Measurements from ENCODE around the gene DYRK2.
A peak's percentile ranks its signal among the peaks of the same experiment; 100 is the strongest.

Gene DYRK2

DNA sequence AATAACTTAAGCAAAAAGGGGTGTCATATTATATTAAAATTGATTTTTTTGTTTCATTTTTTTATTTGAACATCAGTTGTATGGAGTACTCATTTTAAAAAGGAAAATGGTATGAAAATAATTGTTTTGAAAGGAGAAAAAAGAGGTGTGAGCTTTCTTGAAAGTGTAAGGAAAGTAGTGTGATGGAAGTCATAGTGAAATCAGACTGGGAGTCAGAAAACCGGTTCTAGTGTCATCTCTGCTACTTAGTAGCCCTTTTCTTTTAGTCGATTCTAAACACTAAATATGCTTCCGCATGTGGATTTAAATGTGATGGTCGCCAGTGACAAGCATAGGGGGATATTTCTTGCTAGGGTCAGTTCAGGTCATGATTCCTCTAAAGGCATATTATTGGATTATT, 1.8 kb upstream of the DYRK2 start:
- DNase-seq (ENCODE audit: low spot score), result no peak

GRCh38 chr12:67647181-67647798, 1.3 kb upstream of the DYRK2 start:
- no peak for DNase-seq (ENCODE audit: low spot score)

GRCh38 chr12:67647799-67648520, 585 bp upstream of the DYRK2 start:
- DNase-seq (ENCODE audit: low spot score), result peak; percentile 91

DNA sequence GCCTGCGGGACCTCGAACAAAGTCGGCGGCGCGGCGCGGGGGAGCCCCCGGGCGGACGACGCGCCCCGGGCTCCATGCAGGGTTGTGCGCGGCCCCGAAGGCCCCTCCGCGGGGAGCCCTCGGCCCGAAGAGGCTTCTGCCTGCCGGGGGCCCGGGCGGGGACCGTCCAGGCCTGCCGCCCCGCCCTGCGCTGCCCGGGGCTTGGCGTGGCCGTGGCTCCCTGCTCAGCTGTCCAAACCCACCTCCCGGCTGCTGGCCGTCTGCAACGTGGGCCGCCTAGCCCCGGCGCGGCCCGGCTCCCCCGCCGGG, 670 bp downstream of the DYRK2 start:
- peak; percentile 16 for DNase-seq (ENCODE audit: low spot score)

- peak; percentile 37 for DNase-seq (ENCODE audit: low spot score)
Observed at GRCh38 chr12:67649570-67650387, 1.2 kb downstream of the DYRK2 start.

DNA sequence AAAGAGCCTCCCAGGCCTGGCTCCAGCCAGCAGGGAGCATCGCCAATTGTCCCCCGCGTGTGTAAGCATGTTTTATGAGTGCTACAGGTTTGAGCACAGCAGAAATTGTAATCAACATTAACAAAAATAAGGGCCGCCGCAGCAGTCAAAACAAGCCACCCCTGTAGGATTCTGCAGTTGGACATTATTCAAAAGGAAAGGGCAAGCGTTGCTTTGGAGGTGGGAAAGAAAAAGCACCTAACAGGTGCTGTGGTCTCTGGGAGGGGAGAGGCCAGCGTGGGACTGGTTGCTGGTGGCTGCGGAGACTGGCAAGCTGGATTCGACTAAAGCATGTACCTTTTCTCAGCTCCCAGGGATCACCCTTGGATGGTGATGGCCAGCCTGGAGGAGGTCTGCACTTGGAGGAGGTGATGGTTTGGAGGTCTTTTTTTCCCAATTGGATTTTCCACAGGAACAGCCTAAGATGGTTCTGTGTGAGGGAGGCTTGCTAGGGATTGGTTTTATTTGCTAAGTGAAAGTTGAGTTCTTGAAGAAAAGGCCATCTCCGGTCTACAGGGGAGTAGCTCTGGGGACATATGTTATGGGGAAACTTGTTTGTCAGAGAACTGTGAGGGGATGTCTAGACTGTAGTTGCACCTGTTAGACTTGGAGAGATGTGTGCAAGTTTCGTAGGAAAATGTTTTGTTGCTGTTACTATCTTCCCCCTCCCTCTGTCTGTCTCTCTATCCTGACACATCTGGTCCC, 2.0 kb downstream of the DYRK2 start:
- DNase-seq (ENCODE audit: low spot score), result peak; percentile 36

- DNase-seq (ENCODE audit: low spot score), result peak; percentile 66
Observed at GRCh38 chr12:67651132-67651695, 2.7 kb downstream of the DYRK2 start.

- DNase-seq (ENCODE audit: low spot score), result no peak
Observed at GRCh38 chr12:67655829-67656228, 7.3 kb downstream of the DYRK2 start.

DNA sequence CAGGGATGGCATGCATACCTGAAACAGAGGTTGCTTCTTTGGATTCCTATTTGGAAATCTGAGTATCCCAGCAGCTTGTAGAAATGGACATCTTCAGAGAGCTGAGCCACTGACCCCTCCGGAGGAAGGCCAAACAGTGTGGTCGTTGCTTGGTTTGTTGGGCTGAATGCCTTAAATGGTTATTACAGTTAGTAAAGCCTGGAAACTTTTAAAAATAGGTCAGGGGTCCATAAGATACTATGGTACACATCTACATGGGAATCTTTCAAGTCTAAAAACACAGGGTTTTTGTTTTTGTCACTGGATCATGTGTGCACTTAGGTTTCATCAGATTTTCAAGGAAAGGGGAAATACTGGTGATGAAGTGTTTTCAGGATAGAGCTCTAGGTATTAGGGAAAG, 7.7 kb downstream of the DYRK2 start:
- DNase-seq (ENCODE audit: low spot score), result no peak

GRCh38 chr12:67658486-67658885, 9.9 kb downstream of the DYRK2 start:
- DNase-seq (ENCODE audit: low spot score), result no peak

GRCh38 chr12:67659292-67659691, 10.7 kb downstream of the DYRK2 start:
- no peak for DNase-seq (ENCODE audit: low spot score)

DNA sequence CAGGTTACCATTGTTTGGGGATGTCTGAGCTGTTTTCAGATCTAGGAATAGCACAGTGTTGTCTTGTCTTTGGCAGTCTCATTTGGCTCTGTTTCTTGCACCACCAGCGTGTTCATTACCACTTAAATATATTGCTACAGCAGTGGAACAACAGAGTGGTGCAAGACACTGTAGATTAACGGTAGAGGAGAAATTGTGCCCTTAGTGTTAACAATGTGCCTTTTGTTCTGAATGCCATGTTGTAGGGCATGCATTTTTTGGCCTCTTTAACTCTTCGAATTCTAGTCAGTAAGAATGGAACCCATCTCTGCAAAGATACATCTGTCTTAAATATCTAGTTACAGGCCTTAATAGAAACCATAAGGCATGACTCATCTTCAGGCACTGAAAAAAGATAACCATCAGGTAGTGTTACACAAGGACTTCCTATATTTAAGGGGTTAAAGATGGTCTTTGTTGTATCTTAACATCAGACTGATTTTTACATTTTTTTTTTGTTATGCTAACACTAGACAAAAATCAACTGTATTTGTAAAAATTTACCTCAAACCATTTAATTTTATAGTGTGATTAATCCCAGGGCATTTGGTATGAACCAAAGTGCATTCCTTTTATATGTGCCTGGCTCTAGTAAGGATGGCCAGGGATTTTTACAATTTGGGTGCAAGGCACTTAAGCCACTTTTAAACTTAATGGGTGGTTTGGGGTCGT, 12.9 kb downstream of the DYRK2 start:
- no peak for DNase-seq (ENCODE audit: low spot score)

- peak; percentile 17 for DNase-seq (ENCODE audit: low spot score)
Observed at GRCh38 chr12:67662910-67663538, 14.5 kb downstream of the DYRK2 start.

DNA sequence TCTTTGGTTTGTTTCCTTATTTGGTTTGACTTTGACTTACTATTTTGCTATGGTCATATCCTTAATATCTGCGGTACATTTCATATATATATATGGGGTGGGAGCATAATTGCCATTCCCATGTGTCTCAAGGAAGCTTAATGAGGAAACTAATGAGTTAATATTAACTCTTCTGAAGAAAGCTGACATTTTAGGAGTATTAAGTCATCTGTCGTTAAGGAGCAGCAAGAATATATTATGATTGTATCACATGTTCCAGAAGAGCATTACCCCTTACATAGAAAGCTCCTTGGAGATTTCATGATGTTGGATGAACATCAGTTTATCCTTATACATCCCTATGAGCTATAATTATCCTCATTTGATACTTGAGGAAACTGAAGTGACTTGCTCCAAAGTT, 15.6 kb downstream of the DYRK2 start:
- no peak for DNase-seq (ENCODE audit: low spot score)

DNA sequence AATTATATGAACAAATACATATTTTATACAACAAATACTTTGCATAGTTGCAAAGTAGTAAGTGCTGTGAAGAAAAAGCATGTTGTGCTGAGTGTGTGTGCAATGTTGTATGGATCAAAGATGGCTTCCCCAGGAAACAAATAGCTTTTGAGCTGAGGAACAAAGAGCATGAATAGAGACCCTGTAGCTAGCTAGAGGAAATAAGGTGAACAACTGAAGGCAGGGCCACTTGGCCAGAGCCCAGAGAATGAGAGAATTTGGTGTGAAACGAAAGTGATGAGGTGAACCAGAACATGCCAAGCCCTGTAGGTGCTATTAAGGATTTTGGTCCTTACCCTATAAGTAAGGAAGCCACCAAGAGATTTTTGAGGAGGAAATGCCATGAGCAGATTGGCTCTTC, 17.1 kb downstream of the DYRK2 start:
- no peak for DNase-seq (ENCODE audit: low spot score)

- no peak for DNase-seq (ENCODE audit: low spot score)
Observed at GRCh38 chr12:67666605-67667004, 18.1 kb downstream of the DYRK2 start.

- no peak for DNase-seq (ENCODE audit: low spot score)
Observed at GRCh38 chr12:67667276-67668073, 18.9 kb downstream of the DYRK2 start.

DNA sequence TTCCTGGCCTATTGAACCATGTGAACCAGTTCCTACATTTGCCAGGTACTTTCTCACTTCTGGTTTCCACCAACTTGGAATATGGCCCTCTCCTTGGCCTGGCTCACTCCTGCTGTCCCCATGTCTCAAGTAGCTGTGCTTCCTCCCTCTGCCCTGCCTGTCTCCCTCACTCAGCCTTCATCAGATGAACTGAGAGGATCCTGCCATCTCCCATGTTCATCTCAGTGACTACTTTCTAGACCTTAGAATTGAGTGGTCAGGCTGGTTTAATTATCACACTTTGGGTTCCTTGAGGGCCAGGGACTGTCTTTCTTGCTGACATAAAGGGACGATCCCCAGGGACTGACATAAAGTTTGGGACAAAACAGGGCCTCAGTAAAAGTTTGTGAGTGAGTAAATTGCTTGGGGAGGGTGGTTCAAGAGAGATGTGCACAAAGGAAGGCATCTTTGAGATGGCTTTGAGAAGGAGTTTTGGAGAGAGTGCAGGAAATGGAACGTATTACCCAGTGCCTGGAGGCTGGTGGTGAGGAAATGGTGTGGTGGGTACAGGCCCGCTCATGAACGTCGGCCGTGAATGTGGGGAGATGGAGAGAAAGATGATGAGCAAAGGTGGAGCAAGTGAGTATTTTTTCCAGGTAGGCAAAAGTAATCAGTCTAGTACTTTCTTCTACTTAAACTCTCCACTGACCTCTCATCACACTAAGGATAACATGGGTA, 20.8 kb downstream of the DYRK2 start:
- DNase-seq (ENCODE audit: low spot score), result no peak

DNA sequence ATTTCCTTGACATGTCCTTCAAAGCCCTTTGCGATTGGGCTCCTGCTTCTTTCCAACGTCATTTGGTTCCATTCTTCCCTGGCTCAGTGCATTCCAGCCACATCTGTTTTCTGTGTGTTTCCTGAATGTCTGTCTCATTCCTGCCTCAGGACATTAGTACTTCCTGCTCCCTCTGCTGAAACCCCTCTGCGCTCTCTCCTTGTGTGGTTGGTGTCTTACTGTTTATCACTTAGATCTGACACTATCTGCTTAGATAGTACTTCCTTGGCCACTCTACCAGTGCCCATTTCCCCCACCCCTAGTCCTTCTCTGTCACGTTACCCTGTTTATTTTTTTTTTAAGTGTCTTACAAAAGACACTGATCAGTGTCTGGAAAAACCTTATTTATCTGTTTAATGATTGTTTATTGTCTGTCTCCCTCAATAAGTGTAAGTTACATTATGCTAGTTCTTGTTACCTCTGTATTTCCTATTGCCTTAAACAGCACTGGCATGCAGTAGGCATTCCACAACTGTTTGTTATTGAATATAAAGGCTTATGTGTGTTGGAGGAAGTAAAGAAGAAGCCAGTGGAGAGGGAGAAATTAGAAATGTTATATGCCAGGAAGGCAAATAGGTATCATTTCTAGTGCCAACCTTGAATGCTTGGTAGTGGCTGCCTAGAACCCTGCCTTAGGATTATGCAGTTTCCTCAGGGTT, 21.5 kb downstream of the DYRK2 start:
- DNase-seq (ENCODE audit: low spot score), result no peak

Measured in RKO (cell line).